Liver (tissue), 3 donors: ENCODE data around the gene LILRB2.
"Not testable (repeated sequence)": the region's sequence is repeated elsewhere in the genome, so short reads cannot be mapped to it uniquely, and the experiment has no call there.

Source experiments
- ATF3 ChIP-seq: IDR thresholded peaks from 2 replicates; pipeline ENCODE4 v1.6.1; 2016; ENCODE audit warnings: antibody characterized with exemption
- CTCF ChIP-seq: fragments of 150-350 bp; IDR thresholded peaks from 2 replicates; pipeline ENCODE4 v1.5.1; 2017; ENCODE audit warnings: improper control_type of control experiment, low read depth, low read length; ENCODE audit not compliant: missing input control
- HNF4A ChIP-seq, 2 donors: conservative IDR thresholded peaks; 2 replicates each; pipeline ENCODE4 v1.6.1; 2016; ENCODE audit warnings: antibody characterized with exemption in 2 of 2, mild to moderate bottlenecking in 2 of 2
- HNF4G ChIP-seq: IDR thresholded peaks from 2 replicates; pipeline ENCODE4 v1.6.1; 2016; ENCODE audit warnings: antibody characterized with exemption
- JUND ChIP-seq, 2 donors: IDR thresholded peaks; 2 replicates each; pipeline ENCODE4 v1.6.1; 2016; ENCODE audit warnings: antibody characterized with exemption in 2 of 2
- NR2F2 ChIP-seq: IDR thresholded peaks from 2 replicates; pipeline ENCODE4 v1.6.1; 2016; ENCODE audit warnings: antibody characterized with exemption
- RAD21 ChIP-seq, 2 donors: IDR thresholded peaks; 2 replicates each; pipeline ENCODE4 v1.6.1; 2016; ENCODE audit warnings: antibody characterized with exemption in 2 of 2, mild to moderate bottlenecking in 2 of 2
- REST ChIP-seq: IDR thresholded peaks from 2 replicates; pipeline ENCODE4 v1.6.1; 2016; ENCODE audit warnings: antibody characterized with exemption, mild to moderate bottlenecking
- TAF1 ChIP-seq: conservative IDR thresholded peaks from 2 replicates; pipeline ENCODE4 v1.6.1; 2016; ENCODE audit warnings: antibody characterized with exemption, mild to moderate bottlenecking
- YY1 ChIP-seq: IDR thresholded peaks from 2 replicates; pipeline ENCODE4 v1.6.1; 2016; ENCODE audit warnings: antibody characterized with exemption, mild to moderate bottlenecking
- donor health status: healthy.
- donor health status: healthy.

GRCh38 chr19:54281729-54282075 is 792 bp upstream of the LILRB2 start:
- not testable (repeated sequence) for TF ChIP-seq JUND (IDR thresholded peaks at IDR 0.05); TAF1; RAD21 (IDR thresholded peaks at IDR 0.05); NR2F2; CTCF; YY1; HNF4A (conservative IDR thresholded peaks at IDR 0.05); ATF3; REST; HNF4G
